GM12872 (cell line): ENCODE results near the gene OAS1.

Experiments used
- TF ChIP-seq, protein P1 (sequence below): IDR thresholded peaks from 3 replicates; pipeline ENCODE4 v1.5.1; 2011; ENCODE audit warnings: low read depth, mild to moderate bottlenecking, low read length, moderate library complexity; ENCODE audit not compliant: insufficient read depth

Gene OAS1

DNA sequence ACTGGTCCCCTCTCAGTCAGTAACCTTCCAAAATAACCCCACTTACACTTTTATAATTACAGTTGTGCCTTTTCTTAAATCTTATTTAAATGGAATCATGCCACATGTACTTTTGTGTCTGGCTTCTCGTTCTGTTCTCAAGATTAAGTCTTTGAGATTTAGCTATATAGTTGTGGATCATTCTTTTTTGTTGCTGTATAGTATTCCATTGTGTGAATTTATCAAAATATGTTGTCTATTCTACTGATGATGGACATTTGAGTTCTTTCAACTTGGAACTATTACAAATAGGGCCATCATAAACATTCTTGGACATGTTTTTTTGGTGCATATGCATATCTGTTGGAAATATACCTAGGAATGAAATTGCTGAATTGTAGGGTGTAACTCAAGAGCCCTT, 40.6 kb downstream of the OAS1 start:
- TF ChIP-seq, protein P1, sequence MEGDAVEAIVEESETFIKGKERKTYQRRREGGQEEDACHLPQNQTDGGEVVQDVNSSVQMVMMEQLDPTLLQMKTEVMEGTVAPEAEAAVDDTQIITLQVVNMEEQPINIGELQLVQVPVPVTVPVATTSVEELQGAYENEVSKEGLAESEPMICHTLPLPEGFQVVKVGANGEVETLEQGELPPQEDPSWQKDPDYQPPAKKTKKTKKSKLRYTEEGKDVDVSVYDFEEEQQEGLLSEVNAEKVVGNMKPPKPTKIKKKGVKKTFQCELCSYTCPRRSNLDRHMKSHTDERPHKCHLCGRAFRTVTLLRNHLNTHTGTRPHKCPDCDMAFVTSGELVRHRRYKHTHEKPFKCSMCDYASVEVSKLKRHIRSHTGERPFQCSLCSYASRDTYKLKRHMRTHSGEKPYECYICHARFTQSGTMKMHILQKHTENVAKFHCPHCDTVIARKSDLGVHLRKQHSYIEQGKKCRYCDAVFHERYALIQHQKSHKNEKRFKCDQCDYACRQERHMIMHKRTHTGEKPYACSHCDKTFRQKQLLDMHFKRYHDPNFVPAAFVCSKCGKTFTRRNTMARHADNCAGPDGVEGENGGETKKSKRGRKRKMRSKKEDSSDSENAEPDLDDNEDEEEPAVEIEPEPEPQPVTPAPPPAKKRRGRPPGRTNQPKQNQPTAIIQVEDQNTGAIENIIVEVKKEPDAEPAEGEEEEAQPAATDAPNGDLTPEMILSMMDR, result no peak

DNA sequence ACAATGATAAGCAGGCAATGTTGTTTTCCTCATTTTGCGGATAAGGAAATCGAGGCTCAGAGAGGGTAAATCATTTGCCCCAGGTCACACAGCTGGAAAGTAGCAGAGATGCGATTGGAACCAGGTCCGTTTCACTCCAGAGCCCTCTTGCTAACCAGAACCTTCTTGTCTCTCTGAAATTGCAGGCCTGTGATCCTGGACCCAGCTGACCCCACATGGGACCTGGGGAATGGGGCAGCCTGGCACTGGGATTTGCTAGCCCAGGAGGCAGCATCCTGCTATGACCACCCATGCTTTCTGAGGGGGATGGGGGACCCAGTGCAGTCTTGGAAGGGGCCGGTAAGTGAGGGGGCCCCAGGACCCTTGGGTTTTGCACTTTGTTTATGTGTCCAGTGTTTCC, 41.0 kb downstream of the OAS1 start:
- TF ChIP-seq, protein P1, result no peak

DNA sequence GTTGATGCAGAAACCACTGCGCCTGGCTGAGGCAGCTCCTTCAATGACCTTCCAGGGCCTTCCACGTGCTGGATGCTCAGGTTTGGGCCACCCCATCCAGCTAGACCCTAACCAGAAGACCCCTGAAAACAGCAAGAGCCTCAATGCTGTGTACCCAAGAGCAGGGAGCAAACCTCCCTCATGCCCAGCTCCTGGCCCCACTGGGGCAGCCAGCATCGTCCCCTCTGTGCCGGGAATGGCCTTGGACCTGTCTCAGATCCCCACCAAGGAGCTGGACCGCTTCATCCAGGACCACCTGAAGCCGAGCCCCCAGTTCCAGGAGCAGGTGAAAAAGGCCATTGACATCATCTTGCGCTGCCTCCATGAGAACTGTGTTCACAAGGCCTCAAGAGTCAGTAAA, 42.0 kb downstream of the OAS1 start:
- TF ChIP-seq, protein P1, result no peak

DNA sequence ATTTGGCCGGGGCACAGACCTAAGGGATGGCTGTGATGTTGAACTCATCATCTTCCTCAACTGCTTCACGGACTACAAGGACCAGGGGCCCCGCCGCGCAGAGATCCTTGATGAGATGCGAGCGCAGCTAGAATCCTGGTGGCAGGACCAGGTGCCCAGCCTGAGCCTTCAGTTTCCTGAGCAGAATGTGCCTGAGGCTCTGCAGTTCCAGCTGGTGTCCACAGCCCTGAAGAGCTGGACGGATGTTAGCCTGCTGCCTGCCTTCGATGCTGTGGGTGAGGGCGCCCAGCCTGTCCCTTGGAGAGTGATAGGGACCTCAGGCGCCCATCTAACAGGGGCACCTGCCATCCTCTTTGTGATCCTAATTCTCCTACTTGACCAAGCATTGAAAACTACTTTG, 43.9 kb downstream of the OAS1 start:
- TF ChIP-seq, protein P1, result no peak

DNA sequence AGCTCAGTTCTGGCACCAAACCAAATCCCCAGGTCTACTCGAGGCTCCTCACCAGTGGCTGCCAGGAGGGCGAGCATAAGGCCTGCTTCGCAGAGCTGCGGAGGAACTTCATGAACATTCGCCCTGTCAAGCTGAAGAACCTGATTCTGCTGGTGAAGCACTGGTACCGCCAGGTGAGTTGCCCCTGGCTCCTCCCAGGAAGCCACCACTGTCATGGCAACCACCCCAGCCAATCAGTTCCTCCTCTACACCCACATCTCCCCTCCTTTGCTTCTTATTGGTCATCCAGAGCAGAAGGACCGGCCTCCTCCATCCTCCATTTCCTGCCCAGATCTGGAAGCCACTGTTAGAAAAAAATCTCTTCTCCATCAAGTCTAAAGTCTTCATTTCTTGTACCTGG, 54.3 kb downstream of the OAS1 start:
- TF ChIP-seq, protein P1, result no peak

DNA sequence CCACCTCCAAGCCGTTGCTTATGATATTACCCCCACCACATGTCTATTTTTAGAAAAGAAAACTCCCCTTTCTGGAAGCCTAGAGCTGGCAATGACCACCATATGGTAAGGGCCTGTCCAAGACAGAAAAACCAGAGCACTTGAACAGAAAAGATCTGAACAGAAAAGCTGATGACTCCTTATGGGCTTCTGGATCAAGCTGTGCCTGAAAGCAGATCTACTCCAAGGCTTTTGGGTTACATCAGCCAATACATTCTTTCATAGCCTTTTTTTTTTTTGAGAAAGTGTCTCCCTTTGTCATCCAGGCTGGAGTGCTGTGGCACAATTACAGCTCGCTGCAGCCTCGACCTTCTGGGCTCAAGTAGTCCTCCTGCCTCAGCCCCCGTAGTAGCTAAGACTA, 54.8 kb downstream of the OAS1 start:
- TF ChIP-seq, protein P1, result no peak

DNA sequence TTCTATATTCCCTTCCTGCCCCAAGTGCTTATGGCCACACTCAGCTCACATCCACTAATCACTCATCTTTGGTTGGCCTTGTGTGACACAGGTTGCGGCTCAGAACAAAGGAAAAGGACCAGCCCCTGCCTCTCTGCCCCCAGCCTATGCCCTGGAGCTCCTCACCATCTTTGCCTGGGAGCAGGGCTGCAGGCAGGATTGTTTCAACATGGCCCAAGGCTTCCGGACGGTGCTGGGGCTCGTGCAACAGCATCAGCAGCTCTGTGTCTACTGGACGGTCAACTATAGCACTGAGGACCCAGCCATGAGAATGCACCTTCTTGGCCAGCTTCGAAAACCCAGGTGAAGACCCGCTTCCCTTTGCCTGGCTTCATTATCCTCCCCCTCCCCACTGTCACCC, 55.8 kb downstream of the OAS1 start:
- TF ChIP-seq, protein P1, result no peak
